Neutrophil (primary cell): ENCODE results near the gene SCUBE3.

Experiments
- H3K27ac ChIP-seq: fragments of 200-600 bp; sonication (generic); 2 replicates; pipeline ENCODE4 v1.5.1; 2016; ENCODE audit warnings: mild to moderate bottlenecking, moderate library complexity
- H3K27me3 ChIP-seq: fragments of 200-600 bp; sonication (generic); 2 replicates; pipeline ENCODE4 v1.6.0; 2016; ENCODE audit warnings: mild to moderate bottlenecking
- H3K36me3 ChIP-seq: fragments of 200-600 bp; sonication (generic); 2 replicates; pipeline ENCODE4 v1.5.1; 2017
- H3K4me1 ChIP-seq, 2 experiments: fragments of 200-600 bp in 1 of 2; sonication (generic) in 1 of 2; 1 replicate in 1 of 2; 2 replicates in 1 of 2; pipeline versions ENCODE4 v1.5.1 to v1.6.1; 2013 to 2016; ENCODE audit warnings: low read depth in 1 of 2, low read length in 1 of 2, mild to moderate bottlenecking in 1 of 2, moderate library complexity in 1 of 2; ENCODE audit not compliant: control insufficient read depth in 1 of 2, insufficient read depth in 1 of 2
- H3K4me3 ChIP-seq, 2 experiments: fragments of 200-600 bp in 1 of 2; sonication (generic) in 1 of 2; 1 replicate in 1 of 2; 2 replicates in 1 of 2; pipeline ENCODE4 v1.5.1; 2013 to 2016; ENCODE audit warnings: low read depth in 1 of 2, low read length in 1 of 2, mild to moderate bottlenecking in 1 of 2, moderate library complexity in 1 of 2
- H3K9me3 ChIP-seq: fragments of 200-600 bp; sonication (generic); 2 replicates; pipeline ENCODE4 v1.5.1; 2016
- CTCF ChIP-seq: fragments of 200-600 bp; sonication (generic); IDR thresholded peaks from 2 replicates; pipeline ENCODE4 v1.5.1; 2016; ENCODE audit warnings: antibody characterized with exemption

Gene SCUBE3

DNA sequence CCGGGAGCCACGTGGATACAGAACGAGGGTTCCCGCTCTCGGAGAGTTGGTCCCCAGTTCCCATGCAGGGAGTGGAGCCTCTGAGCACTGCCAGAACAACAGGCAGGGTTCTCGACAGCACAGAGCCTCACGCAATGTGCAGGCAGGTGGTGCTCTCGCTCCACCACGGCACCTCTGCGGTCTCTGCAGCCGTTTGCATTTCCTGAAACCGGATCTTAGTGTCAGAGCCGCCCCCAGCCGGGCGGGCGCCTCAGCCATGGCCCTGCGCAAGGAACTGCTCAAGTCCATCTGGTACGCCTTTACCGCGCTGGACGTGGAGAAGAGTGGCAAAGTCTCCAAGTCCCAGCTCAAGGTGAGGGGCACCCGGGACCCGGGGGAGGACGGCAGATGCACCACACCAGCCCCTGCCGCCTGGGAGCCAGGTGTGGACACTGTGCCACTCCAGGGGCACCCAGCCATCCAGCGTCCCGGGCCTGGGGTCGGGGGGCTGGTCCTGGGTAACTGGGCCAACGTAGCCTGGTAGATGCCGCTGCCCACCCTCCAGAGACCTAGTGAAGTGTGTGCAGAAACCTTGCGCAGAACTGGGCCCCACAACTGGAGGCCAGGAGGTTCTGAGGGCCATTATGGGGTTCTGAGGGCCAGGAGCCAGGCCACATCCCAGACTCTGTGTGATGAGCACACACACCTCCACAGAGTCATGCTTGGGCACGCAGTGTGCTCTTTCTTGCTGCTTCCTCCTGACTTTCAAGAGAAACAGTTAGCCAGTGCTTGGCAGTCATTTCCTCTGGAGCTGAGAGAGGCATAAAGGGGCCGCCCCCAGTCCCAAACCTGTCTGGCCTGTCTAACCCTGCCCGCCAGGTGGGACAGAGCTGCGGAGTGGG lies 84.1 kb downstream of the SCUBE3 start, which contains the start of gene DEF6:
DEF6 (plus strand) TSS at position 218 of the 881 bp plus-strand sequence; CDS start at position 257, 39 bp downstream.
- peaks cover 60 to 66% of the 10 kb centered on the region in 2 experiments for H3K4me1 ChIP-seq
- peaks cover 10% of the 10 kb centered on the region for H3K36me3 ChIP-seq
- H3K27me3 ChIP-seq: no peaks in the 10 kb centered on the region
- H3K27ac ChIP-seq: peak within 1 kb of the TSS; percentile 98
- peak; percentile 93 for TF ChIP-seq CTCF
- no peaks in the 10 kb centered on the region for H3K9me3 ChIP-seq
- H3K4me3 ChIP-seq: peak within 1 kb of the TSS; percentile 83 to 92

DNA sequence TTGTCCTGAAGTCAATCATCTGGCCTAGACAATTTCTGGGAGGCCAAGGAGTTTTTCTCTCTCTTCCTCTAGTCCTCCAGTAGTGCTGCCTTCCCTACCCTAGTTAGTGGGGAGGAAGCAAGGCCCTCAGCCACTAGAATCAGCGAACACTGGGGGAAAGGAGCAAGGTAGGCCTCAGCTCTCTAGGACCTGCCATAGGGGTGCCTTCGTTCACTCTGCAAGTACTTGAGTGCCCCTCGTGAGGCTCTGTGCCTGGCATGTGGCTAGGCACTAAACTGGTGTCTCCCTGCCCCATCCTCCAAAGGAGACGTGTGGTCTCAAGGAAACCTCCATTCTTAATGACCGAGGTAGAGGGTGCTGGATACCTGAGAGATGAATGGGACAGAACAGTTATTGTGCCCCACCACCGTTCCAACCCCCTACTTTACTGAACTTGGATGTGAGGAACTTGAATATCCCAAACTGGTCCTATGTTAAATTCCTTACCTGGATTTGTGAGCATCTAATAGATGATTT lies 84.9 kb downstream of the SCUBE3 start:
- no peak for TF ChIP-seq CTCF
- H3K9me3 ChIP-seq: no peaks in the 10 kb centered on the region
- no peaks in the 10 kb centered on the region for H3K27me3 ChIP-seq
- peak overlapping the region; percentile 83 to 92 for H3K4me3 ChIP-seq
- peaks cover 69 to 74% of the 10 kb centered on the region in 2 experiments for H3K4me1 ChIP-seq
- H3K27ac ChIP-seq: peak overlapping the region; percentile 98
- H3K36me3 ChIP-seq: peaks cover 1% of the 10 kb centered on the region

- H3K27me3 ChIP-seq: no peaks in the 10 kb centered on the region
- no peak for TF ChIP-seq CTCF
- H3K9me3 ChIP-seq: no peaks in the 10 kb centered on the region
- peak overlapping the region; percentile 98 for H3K27ac ChIP-seq
- peak overlapping the region; percentile 83 to 92 for H3K4me3 ChIP-seq
- H3K36me3 ChIP-seq: no peaks in the 10 kb centered on the region
- peaks cover 78 to 84% of the 10 kb centered on the region in 2 experiments for H3K4me1 ChIP-seq
Observed at GRCh38 chr6:35299674-35300073, 85.9 kb downstream of the SCUBE3 start.

GRCh38 chr6:35300848-35301247 lies 87.1 kb downstream of the SCUBE3 start:
- H3K27ac ChIP-seq: peak overlapping the region; percentile 98
- H3K4me1 ChIP-seq: peaks cover 79 to 84% of the 10 kb centered on the region in 2 experiments
- peaks cover 9% of the 10 kb centered on the region for H3K36me3 ChIP-seq
- TF ChIP-seq CTCF: no peak
- H3K27me3 ChIP-seq: no peaks in the 10 kb centered on the region
- H3K4me3 ChIP-seq: peak overlapping the region; percentile 83 to 92
- no peaks in the 10 kb centered on the region for H3K9me3 ChIP-seq
